ENCODE measurements around the gene GNPDA1.

- no peak for TF ChIP-seq CTCF (IDR thresholded peaks at IDR 0.05; ENCODE audit: insufficient read depth, low read length, poor library complexity, severe bottlenecking)
- TF ChIP-seq EZH2phosphoT487 (conservative IDR thresholded peaks at IDR 0.05; ENCODE audit: low read length) = no peak
These were observed 35.4 kb upstream of the GNPDA1 start for GRCh38 chr5:142048272-142048671.
